DND-41 (cell line): ENCODE results near the gene ATXN3.

Source experiments
- ATAC-seq: fragments of 200-7000 bp; cut with Tn5 transposase; 3 replicates; pipeline ENCODE4 v1.9.1; 2021; ENCODE audit warnings: low read depth; ENCODE audit not compliant: insufficient read depth
- DNase-seq: peaks from one replicate; pipeline ENCODE4 v3.0.0-alpha.2; 2020
- H2AFZ ChIP-seq: 2 replicates; pipeline ENCODE4 v1.6.0; 2012; ENCODE audit warnings: low read depth, low read length
- H3K27ac ChIP-seq: 2 replicates; pipeline ENCODE4 v1.5.1; 2012; ENCODE audit warnings: low read length, inconsistent platforms
- H3K27me3 ChIP-seq: fragments of 200-600 bp; sonication (generic); 2 replicates; pipeline ENCODE4 v1.6.0; 2012; ENCODE audit warnings: low read length, mild to moderate bottlenecking, inconsistent platforms; ENCODE audit not compliant: insufficient read depth, poor library complexity
- H3K36me3 ChIP-seq: 2 replicates; pipeline ENCODE4 v1.5.1; 2012; ENCODE audit warnings: low read length, inconsistent platforms; ENCODE audit not compliant: insufficient read depth
- H3K4me1 ChIP-seq: 2 replicates; pipeline ENCODE4 v1.5.1; 2012; ENCODE audit warnings: mild to moderate bottlenecking, low read length; ENCODE audit not compliant: insufficient read depth
- H3K4me2 ChIP-seq: 2 replicates; pipeline ENCODE4 v1.6.0; 2012; ENCODE audit warnings: mild to moderate bottlenecking, moderate library complexity, low read length, inconsistent platforms; ENCODE audit not compliant: insufficient read depth
- H3K4me3 ChIP-seq, 2 experiments: fragments of 200-600 bp in 1 of 2; shearing (Covaris generic) in 1 of 2; 2 replicates each; pipeline ENCODE4 v1.5.1; 2012 to 2016; ENCODE audit warnings: inconsistent platforms in 2 of 2, low read length in 2 of 2, mild to moderate bottlenecking in 2 of 2, low read depth in 1 of 2, moderate library complexity in 1 of 2
- H3K79me2 ChIP-seq: 2 replicates; pipeline ENCODE4 v1.6.0; 2012; ENCODE audit warnings: low read length, inconsistent platforms; ENCODE audit not compliant: insufficient read depth
- H3K9ac ChIP-seq: 2 replicates; pipeline ENCODE4 v1.6.0; 2012; ENCODE audit warnings: low read depth, mild to moderate bottlenecking, inconsistent platforms, low read length, moderate library complexity
- H3K9me3 ChIP-seq: 2 replicates; pipeline ENCODE4 v1.5.1; 2012; ENCODE audit warnings: low read length, moderate library complexity, mild to moderate bottlenecking, inconsistent platforms; ENCODE audit not compliant: insufficient read depth, severe bottlenecking
- H4K20me1 ChIP-seq: 2 replicates; pipeline ENCODE4 v1.6.0; 2012; ENCODE audit warnings: low read length; ENCODE audit not compliant: insufficient read depth
- EZH2 ChIP-seq: IDR thresholded peaks from 3 replicates; pipeline ENCODE4 v1.6.1; 2012; ENCODE audit warnings: borderline replicate concordance, low read depth, mild to moderate bottlenecking, moderate library complexity, low read length, inconsistent platforms; ENCODE audit not compliant: severe bottlenecking
- TF ChIP-seq, protein P1 (sequence below): IDR thresholded peaks from 2 replicates; pipeline ENCODE4 v1.5.1; 2012; ENCODE audit warnings: borderline replicate concordance, low read length, moderate library complexity, mild to moderate bottlenecking; ENCODE audit not compliant: poor library complexity, severe bottlenecking; ENCODE audit errors: extremely low read depth

The ATXN3 gene

DNA sequence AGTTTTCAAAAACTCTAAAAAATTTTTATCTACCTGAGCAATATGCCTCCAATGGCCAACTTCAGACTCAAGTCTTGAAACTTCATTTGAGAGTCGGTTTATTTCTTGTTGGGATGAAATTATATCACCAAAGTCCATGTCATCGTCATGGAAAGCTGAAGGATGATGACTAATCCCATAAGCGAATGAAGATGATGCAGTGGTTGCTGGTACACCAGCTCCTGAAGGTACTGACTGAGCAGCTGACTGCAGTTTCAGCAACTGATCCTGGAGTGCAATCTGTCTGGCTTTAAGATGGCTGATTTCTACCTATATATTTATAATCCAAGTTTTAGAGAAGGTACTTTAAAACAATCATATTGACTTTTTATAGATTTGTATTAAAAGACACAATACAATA, 84.9 kb downstream of the ATXN3 start:
- H3K27me3 ChIP-seq = no peaks in the 10 kb centered on the region
- no peak overlapping the region for H3K27ac ChIP-seq
- H4K20me1 ChIP-seq = no peaks in the 10 kb centered on the region
- DNase-seq = no peak
- no peak overlapping the region for H3K4me3 ChIP-seq
- no peak for ATAC-seq
- H3K36me3 ChIP-seq = peaks cover 64% of the 10 kb centered on the region
- TF ChIP-seq EZH2 = no peak
- TF ChIP-seq, protein P1, sequence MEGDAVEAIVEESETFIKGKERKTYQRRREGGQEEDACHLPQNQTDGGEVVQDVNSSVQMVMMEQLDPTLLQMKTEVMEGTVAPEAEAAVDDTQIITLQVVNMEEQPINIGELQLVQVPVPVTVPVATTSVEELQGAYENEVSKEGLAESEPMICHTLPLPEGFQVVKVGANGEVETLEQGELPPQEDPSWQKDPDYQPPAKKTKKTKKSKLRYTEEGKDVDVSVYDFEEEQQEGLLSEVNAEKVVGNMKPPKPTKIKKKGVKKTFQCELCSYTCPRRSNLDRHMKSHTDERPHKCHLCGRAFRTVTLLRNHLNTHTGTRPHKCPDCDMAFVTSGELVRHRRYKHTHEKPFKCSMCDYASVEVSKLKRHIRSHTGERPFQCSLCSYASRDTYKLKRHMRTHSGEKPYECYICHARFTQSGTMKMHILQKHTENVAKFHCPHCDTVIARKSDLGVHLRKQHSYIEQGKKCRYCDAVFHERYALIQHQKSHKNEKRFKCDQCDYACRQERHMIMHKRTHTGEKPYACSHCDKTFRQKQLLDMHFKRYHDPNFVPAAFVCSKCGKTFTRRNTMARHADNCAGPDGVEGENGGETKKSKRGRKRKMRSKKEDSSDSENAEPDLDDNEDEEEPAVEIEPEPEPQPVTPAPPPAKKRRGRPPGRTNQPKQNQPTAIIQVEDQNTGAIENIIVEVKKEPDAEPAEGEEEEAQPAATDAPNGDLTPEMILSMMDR = no peak
- peaks cover 14% of the 10 kb centered on the region for H3K79me2 ChIP-seq
- no peaks in the 10 kb centered on the region for H3K4me1 ChIP-seq
- no peak overlapping the region for H3K4me2 ChIP-seq
- H2AFZ ChIP-seq = no peak overlapping the region
- H3K9me3 ChIP-seq = no peaks in the 10 kb centered on the region
- H3K9ac ChIP-seq = no peak overlapping the region

DNA sequence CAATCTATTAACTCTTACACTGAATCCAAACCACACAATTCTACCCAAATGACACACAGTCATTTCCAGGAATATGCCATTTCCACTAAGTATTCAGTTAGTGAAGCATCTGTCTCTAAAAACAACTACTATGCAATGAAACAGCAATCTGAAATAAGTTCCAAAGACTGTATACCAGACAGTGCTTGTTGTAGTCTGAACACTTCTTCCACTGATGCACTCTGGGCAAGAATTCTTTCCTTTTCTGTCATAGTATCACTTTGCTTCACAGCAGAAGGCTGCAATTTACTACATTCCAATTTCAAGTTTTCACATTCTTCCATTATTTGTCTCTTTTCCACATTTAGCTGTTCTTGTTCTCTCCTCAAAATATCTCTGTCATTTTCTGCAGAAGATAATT, 92.3 kb downstream of the ATXN3 start:
- TF ChIP-seq EZH2 = no peak
- TF ChIP-seq, protein P1 = no peak
- no peak overlapping the region for H3K4me2 ChIP-seq
- H3K9ac ChIP-seq = no peak overlapping the region
- H3K4me3 ChIP-seq = no peak overlapping the region
- H3K9me3 ChIP-seq = no peaks in the 10 kb centered on the region
- H3K4me1 ChIP-seq = no peaks in the 10 kb centered on the region
- no peaks in the 10 kb centered on the region for H3K27me3 ChIP-seq
- no peak overlapping the region for H2AFZ ChIP-seq
- no peaks in the 10 kb centered on the region for H3K79me2 ChIP-seq
- H4K20me1 ChIP-seq = no peaks in the 10 kb centered on the region
- no peak for DNase-seq
- H3K36me3 ChIP-seq = peaks cover 73% of the 10 kb centered on the region
- ATAC-seq = no peak
- H3K27ac ChIP-seq = no peak overlapping the region

DNA sequence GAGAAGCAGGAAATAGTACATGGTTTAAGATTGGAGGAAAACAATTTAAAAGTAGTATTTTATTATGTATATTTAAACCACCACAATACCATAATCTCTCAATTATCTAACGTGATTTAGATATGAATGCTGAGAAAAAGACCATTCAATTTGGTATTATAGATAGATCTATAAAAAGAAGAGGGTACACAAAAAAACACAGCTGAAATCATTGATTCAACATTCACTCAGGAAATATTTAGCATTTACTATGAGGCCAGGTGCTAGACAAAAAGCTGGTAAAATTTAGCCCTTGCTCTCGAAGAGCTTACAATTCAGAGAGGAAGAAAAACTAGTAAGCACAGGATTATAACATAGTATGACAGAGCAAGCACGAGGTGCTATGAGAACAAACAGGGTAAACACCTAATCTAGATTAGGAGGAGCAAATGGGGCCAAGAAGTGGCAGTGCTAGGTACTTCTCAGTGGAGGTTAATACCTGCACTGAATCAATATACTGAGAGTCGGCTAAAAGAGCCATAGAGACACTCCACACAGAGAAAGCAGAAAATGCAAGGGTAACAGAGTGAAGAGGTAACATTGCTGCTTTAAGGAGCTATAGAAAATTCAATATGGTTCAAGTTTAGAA, 94.1 kb downstream of the ATXN3 start:
- Histone ChIP-seq H3K9ac (no peak overlapping the region), H3K36me3 (peaks cover 86% of the 10 kb centered on the region), H3K27ac (no peak overlapping the region), H2AFZ (no peak overlapping the region), H4K20me1 (no peaks in the 10 kb centered on the region), H3K9me3 (no peaks in the 10 kb centered on the region), H3K4me1 (no peaks in the 10 kb centered on the region), H3K4me3 (no peak overlapping the region), H3K27me3 (no peaks in the 10 kb centered on the region), H3K79me2 (no peaks in the 10 kb centered on the region), H3K4me2 (no peak overlapping the region)
- no peak for ATAC-seq
- no peak for DNase-seq
- TF ChIP-seq, protein P1 = no peak
- TF ChIP-seq EZH2 = no peak
